Measurements from ENCODE around the gene CEP43. TPM values are rescaled to one million over a fixed set of nuclear protein-coding genes. Genes with fewer than 3 reads are reported as not detected.

Gene CEP43
- total RNA-seq, 4 donors from 2014 or later = 13.0 to 18.6 (median 13.3) TPM

- Histone ChIP-seq H3K27me3 (no peaks in the 10 kb centered on the region), H3K9me3 (no peaks in the 10 kb centered on the region), H3K36me3 (peaks cover 0 to 90% (median 0%) of the 10 kb centered on the region in 3 donors), H3K27ac (no peak overlapping the region), H3K4me1 (no peaks in the 10 kb centered on the region), H3K4me3 (no peak overlapping the region)
- intact Hi-C loops (cut with DNase I) = no loop called here
- WGBS, 2 donors = 76 to 89% methylated on average over 3 of the region's 3 CpGs
- TF ChIP-seq, protein P1, sequence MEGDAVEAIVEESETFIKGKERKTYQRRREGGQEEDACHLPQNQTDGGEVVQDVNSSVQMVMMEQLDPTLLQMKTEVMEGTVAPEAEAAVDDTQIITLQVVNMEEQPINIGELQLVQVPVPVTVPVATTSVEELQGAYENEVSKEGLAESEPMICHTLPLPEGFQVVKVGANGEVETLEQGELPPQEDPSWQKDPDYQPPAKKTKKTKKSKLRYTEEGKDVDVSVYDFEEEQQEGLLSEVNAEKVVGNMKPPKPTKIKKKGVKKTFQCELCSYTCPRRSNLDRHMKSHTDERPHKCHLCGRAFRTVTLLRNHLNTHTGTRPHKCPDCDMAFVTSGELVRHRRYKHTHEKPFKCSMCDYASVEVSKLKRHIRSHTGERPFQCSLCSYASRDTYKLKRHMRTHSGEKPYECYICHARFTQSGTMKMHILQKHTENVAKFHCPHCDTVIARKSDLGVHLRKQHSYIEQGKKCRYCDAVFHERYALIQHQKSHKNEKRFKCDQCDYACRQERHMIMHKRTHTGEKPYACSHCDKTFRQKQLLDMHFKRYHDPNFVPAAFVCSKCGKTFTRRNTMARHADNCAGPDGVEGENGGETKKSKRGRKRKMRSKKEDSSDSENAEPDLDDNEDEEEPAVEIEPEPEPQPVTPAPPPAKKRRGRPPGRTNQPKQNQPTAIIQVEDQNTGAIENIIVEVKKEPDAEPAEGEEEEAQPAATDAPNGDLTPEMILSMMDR (IDR thresholded peaks at IDR 0.05) = no peak
- no peak for TF ChIP-seq POLR2A (IDR thresholded peaks at IDR 0.05)
- DNase-seq = no peak
These were observed 38.6 kb downstream of the CEP43 start for GRCh38 chr6:167037762-167038161.

- WGBS, 2 donors = 79 to 82% methylated on average over 7 of the region's 10 CpGs
- Histone ChIP-seq H3K9me3 (no peaks in the 10 kb centered on the region), H3K27ac (no peak overlapping the region), H3K4me1 (no peaks in the 10 kb centered on the region), H3K36me3 (peaks cover 0 to 27% (median 0%) of the 10 kb centered on the region in 3 donors), H3K4me3 (no peak overlapping the region), H3K27me3 (no peaks in the 10 kb centered on the region)
- intact Hi-C loops (cut with DNase I) = no loop called here
- TF ChIP-seq, protein P1 (IDR thresholded peaks at IDR 0.05) = peak in 1 of 6 experiments; percentile 2
- TF ChIP-seq POLR2A (IDR thresholded peaks at IDR 0.05) = no peak
- DNase-seq = no peak
These were observed 45.5 kb downstream of the CEP43 start for GRCh38 chr6:167044696-167045095.

GRCh38 chr6:167045828-167046580 lies 46.8 kb downstream of the CEP43 start:
- Histone ChIP-seq H3K27ac (no peak overlapping the region), H3K4me1 (no peaks in the 10 kb centered on the region), H3K27me3 (no peaks in the 10 kb centered on the region), H3K36me3 (peaks cover 0 to 14% (median 0%) of the 10 kb centered on the region in 3 donors), H3K4me3 (no peak overlapping the region), H3K9me3 (no peaks in the 10 kb centered on the region)
- 81 to 86% methylated on average over 6 of the region's 6 CpGs for WGBS, 2 donors
- intact Hi-C loops (cut with DNase I) = no loop called here
- DNase-seq = no peak
- TF ChIP-seq, protein P1 (IDR thresholded peaks at IDR 0.05) = peak in 1 of 6 experiments; percentile 17
- TF ChIP-seq POLR2A (IDR thresholded peaks at IDR 0.05) = no peak

- TF ChIP-seq POLR2A (IDR thresholded peaks at IDR 0.05) = no peak
- TF ChIP-seq, protein P1 (IDR thresholded peaks at IDR 0.05) = no peak
- Histone ChIP-seq H3K4me3 (no peak overlapping the region), H3K27me3 (no peaks in the 10 kb centered on the region), H3K36me3 (peaks cover 0 to 5% (median 0%) of the 10 kb centered on the region in 3 donors), H3K27ac (peak overlapping the region in 1 of 4 donors; percentile 61), H3K4me1 (no peaks in the 10 kb centered on the region), H3K9me3 (no peaks in the 10 kb centered on the region)
- intact Hi-C loops (cut with DNase I) = no loop called here
- 75 to 80% methylated on average over 5 to 6 of the region's 8 CpGs for WGBS, 2 donors
- DNase-seq = no peak
These were observed 47.8 kb downstream of the CEP43 start for GRCh38 chr6:167046861-167047495.

- H3K36me3 ChIP-seq = no peaks in the 10 kb centered on the region
- DNase-seq = no peak
- intact Hi-C loops (cut with DNase I) = no loop called here
- TF ChIP-seq, protein P1 (IDR thresholded peaks at IDR 0.05) = no peak
- TF ChIP-seq POLR2A (IDR thresholded peaks at IDR 0.05) = no peak
- H3K27ac ChIP-seq = peak overlapping the region in 1 of 4 donors; percentile 61
- 59 to 64% methylated on average over 10 of the region's 10 CpGs for WGBS, 2 donors
- H3K27me3 ChIP-seq = no peaks in the 10 kb centered on the region
- H3K4me1 ChIP-seq = no peaks in the 10 kb centered on the region
- no peaks in the 10 kb centered on the region for H3K9me3 ChIP-seq
- H3K4me3 ChIP-seq = peak overlapping the region in 1 of 4 donors; percentile 10
These were observed 48.4 kb downstream of the CEP43 start for GRCh38 chr6:167047554-167047953.

Data from esophagus squamous epithelium (tissue), 5 donors.